GM21528 (cell line): Measurements from ENCODE around the gene INPP5A.
"Not testable (repeated sequence)": the region's sequence is repeated elsewhere in the genome, so short reads cannot be mapped to it uniquely, and the experiment has no call there.

Source experiments
- ATAC-seq: cut with Tn5 transposase; IDR thresholded peaks from one replicate; pipeline ENCODE4 v1.9.1; 2021; ENCODE audit warnings: mild to moderate bottlenecking, moderate library complexity; ENCODE audit not compliant: unreplicated experiment, low FRiP score

Gene INPP5A

GRCh38 chr10:132503581-132504421, 33.8 kb upstream of the INPP5A start:
- no peak for ATAC-seq

- no peak for ATAC-seq
These were observed 32.9 kb upstream of the INPP5A start for GRCh38 chr10:132504501-132505272.

- not testable (repeated sequence) for ATAC-seq
These were observed 32.0 kb upstream of the INPP5A start for GRCh38 chr10:132505546-132505945.

- no peak for ATAC-seq
These were observed 30.7 kb upstream of the INPP5A start for GRCh38 chr10:132506711-132507408.

- ATAC-seq: no peak
These were observed 30.1 kb upstream of the INPP5A start for GRCh38 chr10:132507409-132507955.

GRCh38 chr10:132507956-132508490, 29.6 kb upstream of the INPP5A start:
- no peak for ATAC-seq

GRCh38 chr10:132508581-132509443, 28.8 kb upstream of the INPP5A start:
- no peak for ATAC-seq

- no peak for ATAC-seq
These were observed 27.9 kb upstream of the INPP5A start for GRCh38 chr10:132509506-132510173.

- ATAC-seq: no peak
These were observed 27.4 kb upstream of the INPP5A start for GRCh38 chr10:132510174-132510611.

GRCh38 chr10:132511121-132512051, 26.2 kb upstream of the INPP5A start:
- ATAC-seq: no peak

GRCh38 chr10:132512052-132512442, 25.5 kb upstream of the INPP5A start:
- ATAC-seq: no peak

- no peak for ATAC-seq
These were observed 24.8 kb upstream of the INPP5A start for GRCh38 chr10:132512693-132513345.

GRCh38 chr10:132514821-132515520, 22.6 kb upstream of the INPP5A start:
- ATAC-seq: no peak

GRCh38 chr10:132515811-132516726, 21.5 kb upstream of the INPP5A start:
- no peak for ATAC-seq

- no peak for ATAC-seq
These were observed 20.5 kb upstream of the INPP5A start for GRCh38 chr10:132516771-132517725.
